Muscle of arm (tissue), 12 donors: ENCODE measurements around the gene SV2A. TPM values are rescaled to one million over a fixed set of nuclear protein-coding genes. Genes with fewer than 3 reads are reported as not detected.

Experiments
- polyA plus RNA-seq, 12 donors: library from polyadenylated mRNA; unstranded; fragments of 120-200 nt; gene quantifications; one replicate each; pipeline ENCODE4 v1.2.1, GENCODE V29; 2013; ENCODE audit not compliant: insufficient read length in 12 of 12

The SV2A gene
- polyA plus RNA-seq, 12 donors = 2.2 to 5.4 (median 3.9) TPM; not detected in 1

Other genes starting within 250 kb of the SV2A start
- gene FCGR1A, start 135.2 kb downstream of the SV2A start, polyA plus RNA-seq = 1 to 10 TPM in 10 of 12 donors, not detected in 2; 1.3 to 4.8 (median 2.0) TPM
- 10 to 100 TPM in 9 of 12 donors, 1 to 10 TPM in 2, not detected in 1; 9.5 to 20.1 (median 12.3) TPM for gene BOLA1, start 18.3 kb downstream of the SV2A start, polyA plus RNA-seq
- gene SF3B4, start 10.0 kb upstream of the SV2A start, polyA plus RNA-seq = 10 to 100 TPM in 11 of 12 donors, not detected in 1; 36.0 to 64.6 (median 45.2) TPM
- 10 to 100 TPM in 11 of 12 donors, not detected in 1; 14.3 to 42.8 (median 21.7) TPM for gene MTMR11, start 19.0 kb upstream of the SV2A start, polyA plus RNA-seq
- 10 to 100 TPM in 11 of 12 donors, not detected in 1; 13.3 to 17.4 (median 15.4) TPM for gene OTUD7B, start 92.9 kb upstream of the SV2A start, polyA plus RNA-seq
- 10 to 100 TPM in 11 of 12 donors, not detected in 1; 36.4 to 61.4 (median 49.9) TPM for gene VPS45, start 149.9 kb upstream of the SV2A start, polyA plus RNA-seq
- 100 to 1,000 TPM in 1 of 12 donors, 10 to 100 TPM in 10, not detected in 1; 57.3 to 102 (median 84.3) TPM for gene PLEKHO1, start 232.1 kb upstream of the SV2A start, polyA plus RNA-seq